ENCODE data around the gene OR1N2.
"Not testable (repeated sequence)": the region's sequence is repeated elsewhere in the genome, so short reads cannot be mapped to it uniquely, and the experiment has no call there.

- TF ChIP-seq CTCF (IDR thresholded peaks at IDR 0.05; ENCODE audit: borderline replicate concordance, extremely low read depth, low read length, poor library complexity, severe bottlenecking); EZH2 (IDR thresholded peaks at IDR 0.05; ENCODE audit: borderline replicate concordance, low read depth, low read length, severe bottlenecking): not testable (repeated sequence)
Observed at GRCh38 chr9:122583284-122583683, 30.4 kb downstream of the OR1N2 start, which contains the start of gene OR1L8.

Measured in DND-41 (cell line).